ENCODE data around the gene SYPL1. TPM values are rescaled to one million over a fixed set of nuclear protein-coding genes. Genes with fewer than 3 reads are reported as not detected.

Gene SYPL1
- total and polyA plus RNA-seq, 8 donors, result 5.2 to 157 (median 70.6) TPM

GRCh38 chr7:106134241-106134640 lies 22.1 kb upstream of the SYPL1 start:
- Histone ChIP-seq H3K4me1 (peaks cover 0 to 7% (median 3%) of the 10 kb centered on the region in 4 donors), H3K27me3 (peaks cover 0 to 4% (median 0%) of the 10 kb centered on the region in 3 donors), H3K9me3 (no peaks in the 10 kb centered on the region), H3K36me3 (no peaks in the 10 kb centered on the region), H3K4me3 (no peak overlapping the region), H3K27ac (no peak overlapping the region)
- TF ChIP-seq CTCF (IDR thresholded peaks at IDR 0.05) (no peak), POLR2AphosphoS5 (IDR thresholded peaks at IDR 0.05) (no peak), EP300 (IDR thresholded peaks at IDR 0.05) (no peak), POLR2A (IDR thresholded peaks at IDR 0.05) (no peak)
- WGBS, 5 donors, result 74 to 88% (median 80%) methylated on average over 3 of the region's 3 CpGs
- intact Hi-C loops (cut with DNase I; ENCODE audit: low total_unique reads), result no loop called here
- no peak for DNase-seq

- no peaks in the 10 kb centered on the region for H3K36me3 ChIP-seq
- DNase-seq, result no peak
- H3K27me3 ChIP-seq, result peaks cover 0 to 4% (median 0%) of the 10 kb centered on the region in 3 donors
- intact Hi-C loops (cut with DNase I; ENCODE audit: low total_unique reads), result no loop called here
- 77 to 92% (median 88%) methylated on average over 3 of the region's 3 CpGs for WGBS, 5 donors
- H3K27ac ChIP-seq, result no peak overlapping the region
- TF ChIP-seq POLR2A (IDR thresholded peaks at IDR 0.05) (no peak), CTCF (IDR thresholded peaks at IDR 0.05) (no peak), EP300 (IDR thresholded peaks at IDR 0.05) (no peak), POLR2AphosphoS5 (IDR thresholded peaks at IDR 0.05) (no peak)
- H3K9me3 ChIP-seq, result no peaks in the 10 kb centered on the region
- H3K4me1 ChIP-seq, result peaks cover 0 to 11% (median 3%) of the 10 kb centered on the region in 4 donors
- no peak overlapping the region for H3K4me3 ChIP-seq
Measured at GRCh38 chr7:106129291-106129690, 17.2 kb upstream of the SYPL1 start.

- WGBS, 5 donors, result 65 to 93% (median 88%) methylated on average over 1 of the region's 1 CpG
- Histone ChIP-seq H3K4me3 (no peak overlapping the region), H3K27me3 (peaks cover 0 to 4% (median 0%) of the 10 kb centered on the region in 3 donors), H3K27ac (no peak overlapping the region), H3K36me3 (no peaks in the 10 kb centered on the region), H3K9me3 (no peaks in the 10 kb centered on the region), H3K4me1 (peaks cover 0 to 11% (median 3%) of the 10 kb centered on the region in 4 donors)
- TF ChIP-seq POLR2AphosphoS5 (IDR thresholded peaks at IDR 0.05) (no peak), EP300 (IDR thresholded peaks at IDR 0.05) (no peak), CTCF (IDR thresholded peaks at IDR 0.05) (no peak), POLR2A (IDR thresholded peaks at IDR 0.05) (no peak)
- intact Hi-C loops (cut with DNase I; ENCODE audit: low total_unique reads), result no loop called here
- no peak for DNase-seq
Measured at GRCh38 chr7:106128836-106129235, 16.7 kb upstream of the SYPL1 start.

GRCh38 chr7:106127984-106128780 lies 16.1 kb upstream of the SYPL1 start:
- intact Hi-C loops (cut with DNase I; ENCODE audit: low total_unique reads), result no loop called here
- TF ChIP-seq EP300 (IDR thresholded peaks at IDR 0.05), result no peak
- no peak for TF ChIP-seq CTCF (IDR thresholded peaks at IDR 0.05)
- no peak for TF ChIP-seq POLR2AphosphoS5 (IDR thresholded peaks at IDR 0.05)
- TF ChIP-seq POLR2A (IDR thresholded peaks at IDR 0.05), result no peak
- Histone ChIP-seq H3K9me3 (no peaks in the 10 kb centered on the region), H3K27ac (no peak overlapping the region), H3K27me3 (peaks cover 0 to 4% (median 0%) of the 10 kb centered on the region in 3 donors), H3K36me3 (no peaks in the 10 kb centered on the region), H3K4me3 (no peak overlapping the region), H3K4me1 (peaks cover 0 to 11% (median 3%) of the 10 kb centered on the region in 4 donors)
- 69 to 80% (median 74%) methylated on average over 5 of the region's 5 CpGs for WGBS, 5 donors
- DNase-seq, result no peak

All from stomach (tissue), 9 donors.